ENCODE measurements around the gene KCNA1.

Gene KCNA1

GRCh38 chr12:4908684-4909409 is 858 bp upstream of the KCNA1 start:
- no peak for TF ChIP-seq CTCF (conservative IDR thresholded peaks at IDR 0.05; ENCODE audit: low read depth)
- ChIA-PET POLR2A (ENCODE audit: low non-redundant PET) (no interaction called here), CTCF (interaction anchor here (0.7 to 1.0 kb wide), 2 partner anchors 51 to 131 kb away, joined by 3 read pairs; no protein-coding TSS in a partner anchor)
- no peak for DNase-seq (ENCODE audit: low spot score)
- H3K27ac ChIP-seq = no peak overlapping the region

GRCh38 chr12:4909410-4909733 is 333 bp upstream of the KCNA1 start:
- DNase-seq (ENCODE audit: low spot score) = no peak
- no peak for TF ChIP-seq CTCF (conservative IDR thresholded peaks at IDR 0.05; ENCODE audit: low read depth)
- POLR2A ChIA-PET (ENCODE audit: low non-redundant PET) = no interaction called here
- H3K27ac ChIP-seq = no peak overlapping the region
- CTCF ChIA-PET = no interaction called here

GRCh38 chr12:4910502-4911315 is 1.0 kb downstream of the KCNA1 start:
- POLR2A ChIA-PET (ENCODE audit: low non-redundant PET) = no interaction called here
- CTCF ChIA-PET = interaction anchor here (0.6 kb wide), 1 partner anchor 52 kb away, joined by 3 read pairs; no protein-coding TSS in a partner anchor
- TF ChIP-seq CTCF (conservative IDR thresholded peaks at IDR 0.05; ENCODE audit: low read depth) = no peak
- H3K27ac ChIP-seq = no peak overlapping the region
- DNase-seq (ENCODE audit: low spot score) = no peak

- TF ChIP-seq CTCF (conservative IDR thresholded peaks at IDR 0.05; ENCODE audit: low read depth) = no peak
- POLR2A ChIA-PET (ENCODE audit: low non-redundant PET) = no interaction called here
Measured at GRCh38 chr12:4911316-4911994, 1.8 kb downstream of the KCNA1 start.

GRCh38 chr12:4914720-4915119 is 5.0 kb downstream of the KCNA1 start:
- CTCF ChIA-PET = interaction anchor here (0.6 kb wide), 1 partner anchor 248 kb away, joined by 4 read pairs; no protein-coding TSS in a partner anchor
- no peak for DNase-seq (ENCODE audit: low spot score)
- POLR2A ChIA-PET (ENCODE audit: low non-redundant PET) = no interaction called here
- no peak overlapping the region for H3K27ac ChIP-seq
- TF ChIP-seq CTCF (conservative IDR thresholded peaks at IDR 0.05; ENCODE audit: low read depth) = no peak

More at GRCh38 chr12:4911316-4911994, 1.8 kb downstream of the KCNA1 start:
- CTCF ChIA-PET = interaction anchor here (0.6 kb wide), 1 partner anchor 36 kb away, joined by 6 read pairs; no protein-coding TSS in a partner anchor
- H3K27ac ChIP-seq = no peak overlapping the region
- DNase-seq (ENCODE audit: low spot score) = no peak

- no peak for TF ChIP-seq CTCF (conservative IDR thresholded peaks at IDR 0.05; ENCODE audit: low read depth)
- no peak for DNase-seq (ENCODE audit: low spot score)
- ChIA-PET POLR2A (ENCODE audit: low non-redundant PET) (no interaction called here), CTCF (no interaction called here)
- no peak overlapping the region for H3K27ac ChIP-seq
Measured at GRCh38 chr12:4915752-4916151, 6.0 kb downstream of the KCNA1 start.

Measured in RWPE1 (cell line).